Measurements from ENCODE around the gene PRRT1B. TPM values are rescaled to one million over a fixed set of nuclear protein-coding genes. Genes with fewer than 3 reads are reported as not detected.

PRRT1B gene
- total and polyA plus RNA-seq, 2 donors (not counting 1 experiment from before 2014, with no cell fraction given): not detected

GRCh38 chr9:131598121-131598520 is 52.8 kb downstream of the PRRT1B start:
- DNase-seq (ENCODE audit: low read depth in 2 of 2): no peak
- no peaks in the 10 kb centered on the region for H3K4me1 ChIP-seq (ENCODE audit: control insufficient read depth, extremely low read depth, insufficient read depth, low read length)
- H3K4me3 ChIP-seq (replicated peaks in 1 of 4; ENCODE audit: control extremely low read depth in 1 of 4, insufficient read depth in 1 of 4, low read depth in 3 of 4, low read length in 4 of 4): no peak overlapping the region
- TF ChIP-seq, protein P1, sequence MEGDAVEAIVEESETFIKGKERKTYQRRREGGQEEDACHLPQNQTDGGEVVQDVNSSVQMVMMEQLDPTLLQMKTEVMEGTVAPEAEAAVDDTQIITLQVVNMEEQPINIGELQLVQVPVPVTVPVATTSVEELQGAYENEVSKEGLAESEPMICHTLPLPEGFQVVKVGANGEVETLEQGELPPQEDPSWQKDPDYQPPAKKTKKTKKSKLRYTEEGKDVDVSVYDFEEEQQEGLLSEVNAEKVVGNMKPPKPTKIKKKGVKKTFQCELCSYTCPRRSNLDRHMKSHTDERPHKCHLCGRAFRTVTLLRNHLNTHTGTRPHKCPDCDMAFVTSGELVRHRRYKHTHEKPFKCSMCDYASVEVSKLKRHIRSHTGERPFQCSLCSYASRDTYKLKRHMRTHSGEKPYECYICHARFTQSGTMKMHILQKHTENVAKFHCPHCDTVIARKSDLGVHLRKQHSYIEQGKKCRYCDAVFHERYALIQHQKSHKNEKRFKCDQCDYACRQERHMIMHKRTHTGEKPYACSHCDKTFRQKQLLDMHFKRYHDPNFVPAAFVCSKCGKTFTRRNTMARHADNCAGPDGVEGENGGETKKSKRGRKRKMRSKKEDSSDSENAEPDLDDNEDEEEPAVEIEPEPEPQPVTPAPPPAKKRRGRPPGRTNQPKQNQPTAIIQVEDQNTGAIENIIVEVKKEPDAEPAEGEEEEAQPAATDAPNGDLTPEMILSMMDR (conservative IDR thresholded peaks at IDR 0.05 in 1 of 2, IDR thresholded peaks at IDR 0.05 in 1 of 2; ENCODE audit: low read depth in 1 of 2, low read length in 2 of 2): no peak
- TF ChIP-seq EZH2 (IDR thresholded peaks at IDR 0.05; ENCODE audit: low read length, missing control alignments): no peak
- peaks cover 3% of the 10 kb centered on the region for H3K36me3 ChIP-seq (ENCODE audit: control insufficient read depth, insufficient read depth, low read length)
- H3K9ac ChIP-seq (ENCODE audit: insufficient read depth, low read length): no peak overlapping the region
- H3K27ac ChIP-seq (ENCODE audit: insufficient read depth, low read length): no peak overlapping the region
- no peaks in the 10 kb centered on the region for H3K9me3 ChIP-seq (ENCODE audit: control insufficient read depth, insufficient read depth, low read depth, low read length)
- H4K20me1 ChIP-seq (ENCODE audit: control insufficient read depth, extremely low read depth, insufficient read depth, low read length): no peaks in the 10 kb centered on the region
- H3K79me2 ChIP-seq (ENCODE audit: control insufficient read depth, insufficient read depth, low read length): no peaks in the 10 kb centered on the region
- H3K27me3 ChIP-seq (ENCODE audit: control insufficient read depth, insufficient read depth, low read length): no peaks in the 10 kb centered on the region
- no peak overlapping the region for H2AFZ ChIP-seq (ENCODE audit: low read length)
- H3K4me2 ChIP-seq (ENCODE audit: extremely low read depth, insufficient read depth, low read length): no peak overlapping the region

DNA sequence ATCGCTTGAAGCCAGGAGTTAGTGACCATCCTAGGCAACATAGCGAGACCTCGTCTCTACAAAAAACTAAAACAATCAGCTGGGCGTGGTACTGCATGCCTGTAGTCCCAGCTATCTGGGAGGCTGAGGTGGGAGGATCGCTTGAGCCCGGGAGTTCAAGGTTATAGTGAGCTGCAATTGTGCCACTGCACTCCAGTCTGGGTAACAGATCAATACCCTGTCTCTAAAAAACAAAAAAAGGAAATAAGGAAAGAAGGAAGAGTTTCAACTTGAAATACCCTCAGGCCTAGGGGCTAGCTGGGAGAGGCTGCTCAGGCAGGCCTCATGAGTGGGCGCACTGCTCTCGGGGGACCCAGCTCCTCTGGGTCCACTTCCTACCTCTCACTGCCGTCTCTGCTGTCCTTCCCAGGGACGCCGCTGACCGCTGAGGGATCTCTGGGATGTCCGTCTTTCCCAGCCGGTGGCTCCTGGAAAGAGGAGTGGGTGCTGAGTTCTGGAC is 56.4 kb downstream of the PRRT1B start:
- H3K36me3 ChIP-seq (ENCODE audit: control insufficient read depth, insufficient read depth, low read length): peaks cover 5% of the 10 kb centered on the region
- no peaks in the 10 kb centered on the region for H3K27me3 ChIP-seq (ENCODE audit: control insufficient read depth, insufficient read depth, low read length)
- TF ChIP-seq EZH2 (IDR thresholded peaks at IDR 0.05; ENCODE audit: low read length, missing control alignments): no peak
- TF ChIP-seq, protein P1 (conservative IDR thresholded peaks at IDR 0.05 in 1 of 2, IDR thresholded peaks at IDR 0.05 in 1 of 2; ENCODE audit: low read depth in 1 of 2, low read length in 2 of 2): no peak
- H3K4me2 ChIP-seq (ENCODE audit: extremely low read depth, insufficient read depth, low read length): no peak overlapping the region
- no peak for DNase-seq (ENCODE audit: low read depth in 2 of 2)
- no peak overlapping the region for H3K27ac ChIP-seq (ENCODE audit: insufficient read depth, low read length)
- no peak overlapping the region for H3K9ac ChIP-seq (ENCODE audit: insufficient read depth, low read length)
- no peaks in the 10 kb centered on the region for H3K9me3 ChIP-seq (ENCODE audit: control insufficient read depth, insufficient read depth, low read depth, low read length)
- H3K4me1 ChIP-seq (ENCODE audit: control insufficient read depth, extremely low read depth, insufficient read depth, low read length): no peaks in the 10 kb centered on the region
- no peaks in the 10 kb centered on the region for H4K20me1 ChIP-seq (ENCODE audit: control insufficient read depth, extremely low read depth, insufficient read depth, low read length)
- no peak overlapping the region for H2AFZ ChIP-seq (ENCODE audit: low read length)
- no peaks in the 10 kb centered on the region for H3K79me2 ChIP-seq (ENCODE audit: control insufficient read depth, insufficient read depth, low read length)
- no peak overlapping the region for H3K4me3 ChIP-seq (replicated peaks in 1 of 4; ENCODE audit: control extremely low read depth in 1 of 4, insufficient read depth in 1 of 4, low read depth in 3 of 4, low read length in 4 of 4)

GRCh38 chr9:131603199-131603598 is 57.9 kb downstream of the PRRT1B start:
- Histone ChIP-seq H3K79me2 (ENCODE audit: control insufficient read depth, insufficient read depth, low read length) (no peaks in the 10 kb centered on the region), H4K20me1 (ENCODE audit: control insufficient read depth, extremely low read depth, insufficient read depth, low read length) (no peaks in the 10 kb centered on the region), H3K4me1 (ENCODE audit: control insufficient read depth, extremely low read depth, insufficient read depth, low read length) (peaks cover 11% of the 10 kb centered on the region), H3K27ac (ENCODE audit: insufficient read depth, low read length) (no peak overlapping the region), H3K36me3 (ENCODE audit: control insufficient read depth, insufficient read depth, low read length) (peaks cover 4% of the 10 kb centered on the region), H3K4me3 (replicated peaks in 1 of 4; ENCODE audit: control extremely low read depth in 1 of 4, insufficient read depth in 1 of 4, low read depth in 3 of 4, low read length in 4 of 4) (no peak overlapping the region), H3K9ac (ENCODE audit: insufficient read depth, low read length) (no peak overlapping the region), H3K27me3 (ENCODE audit: control insufficient read depth, insufficient read depth, low read length) (no peaks in the 10 kb centered on the region), H3K9me3 (ENCODE audit: control insufficient read depth, insufficient read depth, low read depth, low read length) (no peaks in the 10 kb centered on the region), H2AFZ (ENCODE audit: low read length) (no peak overlapping the region), H3K4me2 (ENCODE audit: extremely low read depth, insufficient read depth, low read length) (no peak overlapping the region)
- DNase-seq (ENCODE audit: low read depth in 2 of 2): no peak
- TF ChIP-seq EZH2 (IDR thresholded peaks at IDR 0.05; ENCODE audit: low read length, missing control alignments): no peak
- TF ChIP-seq, protein P1 (conservative IDR thresholded peaks at IDR 0.05 in 1 of 2, IDR thresholded peaks at IDR 0.05 in 1 of 2; ENCODE audit: low read depth in 1 of 2, low read length in 2 of 2): no peak

Measured in fibroblast of lung (primary cell).